Measurements from ENCODE around the gene CDHR1. TPM values are rescaled to one million over a fixed set of nuclear protein-coding genes. Genes with fewer than 3 reads are reported as not detected.

Gene CDHR1
- total RNA-seq, 1 donor from 2014 or later = under 0.01 TPM

- Histone ChIP-seq H3K27me3 (ENCODE audit: control insufficient read depth in 3 of 3, insufficient read depth in 3 of 3, low read length in 3 of 3) (peaks cover 3 to 10% (median 6%) of the 10 kb centered on the region in 3 donors), H3K27ac (ENCODE audit: low read depth, low read length) (no peak overlapping the region), H3K4me3 (ENCODE audit: low read length in 3 of 3) (no peak overlapping the region), H3K9ac (ENCODE audit: low read depth in 1 of 3, low read length in 3 of 3) (no peak overlapping the region), H3K9me3 (ENCODE audit: control insufficient read depth in 3 of 3, low read length in 3 of 3) (no peaks in the 10 kb centered on the region), H3K36me3 (ENCODE audit: control insufficient read depth in 3 of 3, insufficient read depth in 3 of 3, low read length in 3 of 3) (no peaks in the 10 kb centered on the region), H3K4me1 (ENCODE audit: control insufficient read depth in 3 of 3, insufficient read depth in 3 of 3, low read length in 3 of 3) (no peaks in the 10 kb centered on the region)
Observed at GRCh38 chr10:84181631-84182030, 12.7 kb upstream of the CDHR1 start.

GRCh38 chr10:84184517-84184916 lies 9.8 kb upstream of the CDHR1 start:
- no peak overlapping the region for H3K27ac ChIP-seq (ENCODE audit: low read depth, low read length)
- no peaks in the 10 kb centered on the region for H3K4me1 ChIP-seq (ENCODE audit: control insufficient read depth in 3 of 3, insufficient read depth in 3 of 3, low read length in 3 of 3)
- no peak overlapping the region for H3K4me3 ChIP-seq (ENCODE audit: low read length in 3 of 3)
- no peaks in the 10 kb centered on the region for H3K9me3 ChIP-seq (ENCODE audit: control insufficient read depth in 3 of 3, low read length in 3 of 3)
- no peak overlapping the region for H3K9ac ChIP-seq (ENCODE audit: low read depth in 1 of 3, low read length in 3 of 3)
- peaks cover 4 to 9% (median 6%) of the 10 kb centered on the region in 3 donors for H3K27me3 ChIP-seq (ENCODE audit: control insufficient read depth in 3 of 3, insufficient read depth in 3 of 3, low read length in 3 of 3)
- H3K36me3 ChIP-seq (ENCODE audit: control insufficient read depth in 3 of 3, insufficient read depth in 3 of 3, low read length in 3 of 3) = no peaks in the 10 kb centered on the region

GRCh38 chr10:84185526-84186175 lies 8.7 kb upstream of the CDHR1 start:
- H3K9ac ChIP-seq (ENCODE audit: low read depth in 1 of 3, low read length in 3 of 3) = no peak overlapping the region
- H3K36me3 ChIP-seq (ENCODE audit: control insufficient read depth in 3 of 3, insufficient read depth in 3 of 3, low read length in 3 of 3) = no peaks in the 10 kb centered on the region
- peaks cover 4 to 11% (median 6%) of the 10 kb centered on the region in 3 donors for H3K27me3 ChIP-seq (ENCODE audit: control insufficient read depth in 3 of 3, insufficient read depth in 3 of 3, low read length in 3 of 3)
- H3K4me1 ChIP-seq (ENCODE audit: control insufficient read depth in 3 of 3, insufficient read depth in 3 of 3, low read length in 3 of 3) = no peaks in the 10 kb centered on the region
- no peaks in the 10 kb centered on the region for H3K9me3 ChIP-seq (ENCODE audit: control insufficient read depth in 3 of 3, low read length in 3 of 3)
- H3K27ac ChIP-seq (ENCODE audit: low read depth, low read length) = no peak overlapping the region
- no peak overlapping the region for H3K4me3 ChIP-seq (ENCODE audit: low read length in 3 of 3)

GRCh38 chr10:84188815-84189214 lies 5.5 kb upstream of the CDHR1 start:
- H3K4me3 ChIP-seq (ENCODE audit: low read length in 3 of 3) = no peak overlapping the region
- no peaks in the 10 kb centered on the region for H3K9me3 ChIP-seq (ENCODE audit: control insufficient read depth in 3 of 3, low read length in 3 of 3)
- no peaks in the 10 kb centered on the region for H3K36me3 ChIP-seq (ENCODE audit: control insufficient read depth in 3 of 3, insufficient read depth in 3 of 3, low read length in 3 of 3)
- peaks cover 18 to 28% (median 24%) of the 10 kb centered on the region in 3 donors for H3K27me3 ChIP-seq (ENCODE audit: control insufficient read depth in 3 of 3, insufficient read depth in 3 of 3, low read length in 3 of 3)
- H3K4me1 ChIP-seq (ENCODE audit: control insufficient read depth in 3 of 3, insufficient read depth in 3 of 3, low read length in 3 of 3) = no peaks in the 10 kb centered on the region
- H3K9ac ChIP-seq (ENCODE audit: low read depth in 1 of 3, low read length in 3 of 3) = no peak overlapping the region
- no peak overlapping the region for H3K27ac ChIP-seq (ENCODE audit: low read depth, low read length)

GRCh38 chr10:84190621-84191020 lies 3.7 kb upstream of the CDHR1 start:
- Histone ChIP-seq H3K4me1 (ENCODE audit: control insufficient read depth in 3 of 3, insufficient read depth in 3 of 3, low read length in 3 of 3) (peaks cover 0 to 6% (median 4%) of the 10 kb centered on the region in 3 donors), H3K4me3 (ENCODE audit: low read length in 3 of 3) (no peak overlapping the region), H3K27ac (ENCODE audit: low read depth, low read length) (no peak overlapping the region), H3K9ac (ENCODE audit: low read depth in 1 of 3, low read length in 3 of 3) (no peak overlapping the region), H3K36me3 (ENCODE audit: control insufficient read depth in 3 of 3, insufficient read depth in 3 of 3, low read length in 3 of 3) (no peaks in the 10 kb centered on the region), H3K9me3 (ENCODE audit: control insufficient read depth in 3 of 3, low read length in 3 of 3) (no peaks in the 10 kb centered on the region), H3K27me3 (ENCODE audit: control insufficient read depth in 3 of 3, insufficient read depth in 3 of 3, low read length in 3 of 3) (peaks cover 32 to 44% (median 37%) of the 10 kb centered on the region in 3 donors)

- H3K27ac ChIP-seq (ENCODE audit: low read depth, low read length) = no peak overlapping the region
- peaks cover 36 to 49% (median 39%) of the 10 kb centered on the region in 3 donors for H3K27me3 ChIP-seq (ENCODE audit: control insufficient read depth in 3 of 3, insufficient read depth in 3 of 3, low read length in 3 of 3)
- H3K36me3 ChIP-seq (ENCODE audit: control insufficient read depth in 3 of 3, insufficient read depth in 3 of 3, low read length in 3 of 3) = no peaks in the 10 kb centered on the region
- H3K9me3 ChIP-seq (ENCODE audit: control insufficient read depth in 3 of 3, low read length in 3 of 3) = no peaks in the 10 kb centered on the region
- peaks cover 0 to 6% (median 4%) of the 10 kb centered on the region in 3 donors for H3K4me1 ChIP-seq (ENCODE audit: control insufficient read depth in 3 of 3, insufficient read depth in 3 of 3, low read length in 3 of 3)
- H3K9ac ChIP-seq (ENCODE audit: low read depth in 1 of 3, low read length in 3 of 3) = no peak overlapping the region
- no peak overlapping the region for H3K4me3 ChIP-seq (ENCODE audit: low read length in 3 of 3)
Observed at GRCh38 chr10:84191106-84191505, 3.2 kb upstream of the CDHR1 start.

- Histone ChIP-seq H3K27ac (ENCODE audit: low read depth, low read length) (no peak overlapping the region), H3K4me1 (ENCODE audit: control insufficient read depth in 3 of 3, insufficient read depth in 3 of 3, low read length in 3 of 3) (peaks cover 0 to 6% (median 4%) of the 10 kb centered on the region in 3 donors), H3K4me3 (ENCODE audit: low read length in 3 of 3) (no peak overlapping the region), H3K36me3 (ENCODE audit: control insufficient read depth in 3 of 3, insufficient read depth in 3 of 3, low read length in 3 of 3) (no peaks in the 10 kb centered on the region), H3K27me3 (ENCODE audit: control insufficient read depth in 3 of 3, insufficient read depth in 3 of 3, low read length in 3 of 3) (peaks cover 51 to 60% (median 58%) of the 10 kb centered on the region in 3 donors), H3K9ac (ENCODE audit: low read depth in 1 of 3, low read length in 3 of 3) (no peak overlapping the region), H3K9me3 (ENCODE audit: control insufficient read depth in 3 of 3, low read length in 3 of 3) (no peaks in the 10 kb centered on the region)
Observed at GRCh38 chr10:84193327-84193726, 1.0 kb upstream of the CDHR1 start.

- Histone ChIP-seq H3K27me3 (ENCODE audit: control insufficient read depth in 3 of 3, insufficient read depth in 3 of 3, low read length in 3 of 3) (peaks cover 51 to 60% (median 57%) of the 10 kb centered on the region in 3 donors), H3K36me3 (ENCODE audit: control insufficient read depth in 3 of 3, insufficient read depth in 3 of 3, low read length in 3 of 3) (no peaks in the 10 kb centered on the region), H3K9me3 (ENCODE audit: control insufficient read depth in 3 of 3, low read length in 3 of 3) (no peaks in the 10 kb centered on the region), H3K4me3 (ENCODE audit: low read length in 3 of 3) (peak overlapping the region in 1 of 3 donors; percentile 22), H3K4me1 (ENCODE audit: control insufficient read depth in 3 of 3, insufficient read depth in 3 of 3, low read length in 3 of 3) (peaks cover 0 to 6% (median 4%) of the 10 kb centered on the region in 3 donors), H3K27ac (ENCODE audit: low read depth, low read length) (no peak overlapping the region), H3K9ac (ENCODE audit: low read depth in 1 of 3, low read length in 3 of 3) (no peak overlapping the region)
Observed at GRCh38 chr10:84193846-84194423, 402 bp upstream of the CDHR1 start.

- H3K36me3 ChIP-seq (ENCODE audit: control insufficient read depth in 3 of 3, insufficient read depth in 3 of 3, low read length in 3 of 3) = no peaks in the 10 kb centered on the region
- no peak overlapping the region for H3K27ac ChIP-seq (ENCODE audit: low read depth, low read length)
- peaks cover 0 to 6% (median 4%) of the 10 kb centered on the region in 3 donors for H3K4me1 ChIP-seq (ENCODE audit: control insufficient read depth in 3 of 3, insufficient read depth in 3 of 3, low read length in 3 of 3)
- H3K27me3 ChIP-seq (ENCODE audit: control insufficient read depth in 3 of 3, insufficient read depth in 3 of 3, low read length in 3 of 3) = peaks cover 51 to 61% (median 57%) of the 10 kb centered on the region in 3 donors
- peak overlapping the region; percentile 6 to 43 (median 29) for H3K4me3 ChIP-seq (ENCODE audit: low read length in 3 of 3)
- no peaks in the 10 kb centered on the region for H3K9me3 ChIP-seq (ENCODE audit: control insufficient read depth in 3 of 3, low read length in 3 of 3)
- H3K9ac ChIP-seq (ENCODE audit: low read depth in 1 of 3, low read length in 3 of 3) = no peak overlapping the region
Observed at GRCh38 chr10:84195044-84195830, 900 bp downstream of the CDHR1 start.

GRCh38 chr10:84196083-84196482 lies 1.7 kb downstream of the CDHR1 start:
- H3K9me3 ChIP-seq (ENCODE audit: control insufficient read depth in 3 of 3, low read length in 3 of 3) = no peaks in the 10 kb centered on the region
- H3K9ac ChIP-seq (ENCODE audit: low read depth in 1 of 3, low read length in 3 of 3) = no peak overlapping the region
- peaks cover 0 to 6% (median 4%) of the 10 kb centered on the region in 3 donors for H3K4me1 ChIP-seq (ENCODE audit: control insufficient read depth in 3 of 3, insufficient read depth in 3 of 3, low read length in 3 of 3)
- no peak overlapping the region for H3K27ac ChIP-seq (ENCODE audit: low read depth, low read length)
- H3K36me3 ChIP-seq (ENCODE audit: control insufficient read depth in 3 of 3, insufficient read depth in 3 of 3, low read length in 3 of 3) = no peaks in the 10 kb centered on the region
- no peak overlapping the region for H3K4me3 ChIP-seq (ENCODE audit: low read length in 3 of 3)
- peaks cover 47 to 61% (median 55%) of the 10 kb centered on the region in 3 donors for H3K27me3 ChIP-seq (ENCODE audit: control insufficient read depth in 3 of 3, insufficient read depth in 3 of 3, low read length in 3 of 3)
